A673 (cell line): Measurements from ENCODE around the gene AP1S3.

Experiments
- CTCF ChIP-seq: fragments of 300-800, 200-600 bp; sonication (generic); conservative IDR thresholded peaks from 2 replicates; pipeline ENCODE4 v1.5.1; 2017; ENCODE audit warnings: low read depth, mild to moderate bottlenecking, antibody characterized with exemption, low read length, moderate library complexity, mixed read lengths
- EZH2 ChIP-seq: fragments of 200-600 bp; sonication (generic); IDR thresholded peaks from 2 replicates; pipeline ENCODE4 v1.6.1; 2017; ENCODE audit warnings: borderline replicate concordance, low read depth, mild to moderate bottlenecking, mixed read lengths, antibody characterized with exemption, low read length; ENCODE audit not compliant: poor library complexity, severe bottlenecking

GRCh38 chr2:223779877-223780276, 57.5 kb downstream of the AP1S3 start:
- TF ChIP-seq CTCF (peak; percentile 48), EZH2 (no peak)
